Heart left ventricle (tissue), 16 donors: ENCODE measurements around the gene PCDHA1. TPM values are rescaled to one million over a fixed set of nuclear protein-coding genes. Genes with fewer than 3 reads are reported as not detected.

Experiments
- ATAC-seq, 4 donors: fragments of 200-7000 bp; cut with Tn5 transposase; one replicate each; pipeline ENCODE4 v1.9.1; 2020 to 2022; ENCODE audit warnings: moderate library complexity in 4 of 4, mild to moderate bottlenecking in 3 of 4, moderate number of reproducible peaks in 1 of 4
- DNase-seq, 5 donors: peaks; one replicate each; pipeline ENCODE4 v3.0.0-alpha.2; 2020
- H3K27ac ChIP-seq, 12 donors: fragments of 200-600 bp; sonication (generic) in 4 of 12; one replicate each; pipeline versions ENCODE4 v1.5.0 to v1.8.0; 2016 to 2022; ENCODE audit warnings: mild to moderate bottlenecking in 2 of 12
- H3K27me3 ChIP-seq, 9 donors: fragments of 200-600 bp; sonication (generic) in 2 of 9; one replicate each; pipeline versions ENCODE4 v1.5.1 to v1.8.0; 2016 to 2022; ENCODE audit warnings: mild to moderate bottlenecking in 3 of 9
- H3K36me3 ChIP-seq, 9 donors: fragments of 200-600 bp; sonication (generic) in 2 of 9; one replicate each; pipeline versions ENCODE4 v1.5.0 to v1.8.0; 2018 to 2022; ENCODE audit warnings: mild to moderate bottlenecking in 2 of 9
- H3K4me1 ChIP-seq, 12 donors: fragments of 200-600 bp; sonication (generic) in 4 of 12; one replicate each; pipeline versions ENCODE4 v1.5.0 to v1.8.0; 2016 to 2022; ENCODE audit warnings: mild to moderate bottlenecking in 3 of 12
- H3K4me3 ChIP-seq, 12 donors: fragments of 200-600 bp; sonication (generic) in 4 of 12; one replicate each; pipeline versions ENCODE4 v1.5.0 to v1.8.0; 2017 to 2022; ENCODE audit warnings: mild to moderate bottlenecking in 9 of 12, moderate library complexity in 4 of 12
- H3K9me3 ChIP-seq, 12 donors: fragments of 200-600 bp; sonication (generic) in 4 of 12; one replicate each; pipeline versions ENCODE4 v1.5.0 to v1.8.0; 2016 to 2022; ENCODE audit warnings: mild to moderate bottlenecking in 1 of 12
- POLR2A ChIP-seq, 2 donors: fragments of 450-650 bp; IDR thresholded peaks; one replicate each; pipeline ENCODE4 v1.6.1; 2017; ENCODE audit warnings: antibody characterized with exemption in 2 of 2, mild to moderate bottlenecking in 2 of 2, moderate library complexity in 2 of 2
- WGBS, 4 donors: extraction: QIAGEN DNeasy Blood & Tissue Kit in 2 of 4; methylation state at CpG; one replicate each; pipeline versions ENCODE4 v1.1.5 to v1.1.7; 2013 to 2018; 5-methylcytosine and 5-hydroxymethylcytosine counted together
- intact Hi-C, 10 donors: fragments of 100-400 bp; cut with DNase I; formaldehyde crosslinking; loops; one replicate each; pipeline versions ENCODE4 v1.11.1 to v1.14.2; 2022
- long read RNA-seq, 3 donors: library from polyadenylated mRNA; unstranded; transcript quantifications; one replicate each; pipeline ENCODE4 v2.0.0, GENCODE V29; 2020 to 2021
- polyA plus RNA-seq, 2 donors: library from polyadenylated mRNA; stranded (reverse); fragments of 200-250 nt; gene quantifications; one replicate each; pipeline ENCODE4 v1.2.3, GENCODE V29; 2013
- total RNA-seq, 9 donors: library from RNA; depleted of rRNA in 2 of 9; stranded (reverse); fragments of >200 nt in 2 of 9; fragmentation: NEBNext Ultra II Directional in 3 of 9; extraction: Animal tissue kit (Norgen Biotek cat#: 25700) in 3 of 9; gene quantifications; one replicate each; pipeline versions ENCODE4 v1.1.0 to v1.2.4, GENCODE V29; 2016 to 2023
- TF ChIP-seq, protein P1 (sequence below), 12 donors: fragments of 200-600 bp; sonication (generic) in 4 of 12; IDR thresholded peaks; one replicate each; pipeline versions ENCODE4 v1.5.0 to v1.8.0; 2018 to 2022; ENCODE audit warnings: antibody characterized with exemption in 12 of 12, mild to moderate bottlenecking in 5 of 12
- donor health status: ischemic (EF 13 %, LVEDD 7.1; RV severe dilation, severe dysfunction).
- donor health status: healthy with polysubstance abuse.
- donor health status: DM: no; HTN: yes; CAD: no.
- donor health status: DM: no; HTN: no; CAD: no.
- donor health status: ischemic (EF 25% LVEDD 6.9; RV normal size, moderate dysfunction).
- donor health status: ischemic (EF 25% LVEDD 5.7; RV mildly dilated, moderate dysfunction).
- donor health status: healthy.
- donor health status: DM: yes; HTN: yes; CAD: no.
- donor health status: ischemic (EF 35%, LVEDD 5.7; RV mildly dilated, moderate dysfunction).
- donor health status: nonischemic (EF 11% LVEDD 7.7; RV severe dilation, severe dysfunction).
- donor health status: DM: yes; HTN: yes; CAD: no.
- donor health status: PGD.
- donor health status: ischemic (EF 29% LVEDD 5.4; RV normal size, mild dysfunction).
- donor health status: nonischemic (EF 23%, LVEDD 6.1; RV moderate dilation, normal function).

The PCDHA1 gene
- total RNA-seq = under 1 TPM in 1 of 9 donors, not detected in 8; 0.08 TPM
- polyA plus RNA-seq = not detected
- long read RNA-seq, donor 1 = 0 reads
- long read RNA-seq, donor 2 = 0 reads
- long read RNA-seq, donor 3 = 0 reads

DNA sequence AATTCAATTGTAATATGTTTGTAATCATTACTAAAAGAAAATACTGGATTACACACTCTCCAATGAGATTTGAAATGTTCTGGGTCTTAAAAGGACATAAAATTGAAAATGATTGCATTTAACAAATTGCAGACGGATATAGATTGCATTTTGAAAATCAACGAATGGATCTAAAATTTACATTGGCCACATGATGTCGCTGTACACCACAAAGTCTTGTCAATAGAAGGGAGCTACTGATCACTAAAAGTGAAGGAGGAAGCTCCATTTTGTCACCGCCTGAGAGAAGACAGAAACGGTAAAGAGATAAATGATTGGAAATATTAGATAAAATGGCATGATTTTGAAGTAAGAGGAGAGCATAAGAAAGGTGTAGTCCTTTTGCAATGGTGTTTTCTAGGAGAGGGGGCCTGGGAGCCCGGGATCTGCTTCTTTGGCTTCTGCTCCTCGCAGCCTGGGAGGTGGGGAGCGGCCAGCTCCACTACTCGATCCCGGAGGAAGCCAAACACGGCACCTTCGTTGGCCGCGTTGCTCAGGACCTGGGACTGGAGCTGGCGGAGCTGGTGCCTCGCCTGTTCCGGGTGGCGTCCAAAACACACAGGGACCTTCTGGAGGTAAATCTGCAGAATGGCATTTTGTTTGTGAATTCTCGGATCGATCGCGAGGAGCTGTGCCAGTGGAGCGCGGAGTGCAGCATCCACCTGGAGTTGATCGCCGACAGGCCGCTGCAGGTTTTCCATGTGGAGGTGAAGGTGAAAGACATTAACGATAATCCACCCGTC is at the start of gene PCDHA1:
Gene PCDHA1, plus strand, starts transcription at position 236 of the 782 bp plus-strand sequence.
- Histone ChIP-seq H3K4me1 (no peaks in the 10 kb centered on the region), H3K36me3 (no peaks in the 10 kb centered on the region), H3K4me3 (no peak within 1 kb of the TSS), H3K27ac (no peak within 1 kb of the TSS), H3K27me3 (peaks cover 0 to 51% (median 11%) of the 10 kb centered on the region in 9 donors), H3K9me3 (peaks cover 0 to 96% (median 58%) of the 10 kb centered on the region in 12 donors)
- no peak for DNase-seq
- TF ChIP-seq POLR2A (IDR thresholded peaks at IDR 0.05) = no peak
- TF ChIP-seq, protein P1, sequence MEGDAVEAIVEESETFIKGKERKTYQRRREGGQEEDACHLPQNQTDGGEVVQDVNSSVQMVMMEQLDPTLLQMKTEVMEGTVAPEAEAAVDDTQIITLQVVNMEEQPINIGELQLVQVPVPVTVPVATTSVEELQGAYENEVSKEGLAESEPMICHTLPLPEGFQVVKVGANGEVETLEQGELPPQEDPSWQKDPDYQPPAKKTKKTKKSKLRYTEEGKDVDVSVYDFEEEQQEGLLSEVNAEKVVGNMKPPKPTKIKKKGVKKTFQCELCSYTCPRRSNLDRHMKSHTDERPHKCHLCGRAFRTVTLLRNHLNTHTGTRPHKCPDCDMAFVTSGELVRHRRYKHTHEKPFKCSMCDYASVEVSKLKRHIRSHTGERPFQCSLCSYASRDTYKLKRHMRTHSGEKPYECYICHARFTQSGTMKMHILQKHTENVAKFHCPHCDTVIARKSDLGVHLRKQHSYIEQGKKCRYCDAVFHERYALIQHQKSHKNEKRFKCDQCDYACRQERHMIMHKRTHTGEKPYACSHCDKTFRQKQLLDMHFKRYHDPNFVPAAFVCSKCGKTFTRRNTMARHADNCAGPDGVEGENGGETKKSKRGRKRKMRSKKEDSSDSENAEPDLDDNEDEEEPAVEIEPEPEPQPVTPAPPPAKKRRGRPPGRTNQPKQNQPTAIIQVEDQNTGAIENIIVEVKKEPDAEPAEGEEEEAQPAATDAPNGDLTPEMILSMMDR (IDR thresholded peaks at IDR 0.05) = no peak
- ATAC-seq = no peak
- 14 to 32% (median 23%) methylated on average over 28 to 29 of the region's 29 CpGs for WGBS, 4 donors
- intact Hi-C loops = no loop called here

DNA sequence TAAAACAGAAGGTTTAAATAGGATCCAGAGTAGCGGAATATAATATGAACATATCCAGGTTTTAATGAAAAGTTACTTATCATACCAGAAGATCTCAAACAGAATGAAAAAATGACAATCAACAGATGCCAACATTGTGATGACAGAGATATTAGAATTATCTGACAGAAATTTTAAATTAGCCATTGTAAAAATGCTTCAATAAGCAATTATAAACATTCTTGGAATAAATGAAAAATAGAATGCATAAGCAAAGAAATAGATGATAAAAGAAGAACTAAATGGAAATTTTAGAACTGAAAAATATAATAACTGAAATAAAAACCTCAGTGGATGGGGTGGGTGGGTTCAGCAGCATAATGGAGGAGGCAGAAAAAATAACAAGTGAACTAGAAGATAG is 48.5 kb upstream of the PCDHA1 start:
- Histone ChIP-seq H3K4me1 (no peaks in the 10 kb centered on the region), H3K9me3 (peaks cover 0 to 15% (median 0%) of the 10 kb centered on the region in 12 donors), H3K27ac (no peak overlapping the region), H3K36me3 (no peaks in the 10 kb centered on the region), H3K4me3 (no peak overlapping the region), H3K27me3 (peaks cover 0 to 28% (median 0%) of the 10 kb centered on the region in 9 donors)
- ATAC-seq (no peak), DNase-seq (no peak)
- TF ChIP-seq, protein P1 (IDR thresholded peaks at IDR 0.05) = no peak
- no peak for TF ChIP-seq POLR2A (IDR thresholded peaks at IDR 0.05)
- intact Hi-C loops = no loop called here
- 63 to 76% (median 69%) methylated on average over 1 of the region's 1 CpG for WGBS, 4 donors

DNA sequence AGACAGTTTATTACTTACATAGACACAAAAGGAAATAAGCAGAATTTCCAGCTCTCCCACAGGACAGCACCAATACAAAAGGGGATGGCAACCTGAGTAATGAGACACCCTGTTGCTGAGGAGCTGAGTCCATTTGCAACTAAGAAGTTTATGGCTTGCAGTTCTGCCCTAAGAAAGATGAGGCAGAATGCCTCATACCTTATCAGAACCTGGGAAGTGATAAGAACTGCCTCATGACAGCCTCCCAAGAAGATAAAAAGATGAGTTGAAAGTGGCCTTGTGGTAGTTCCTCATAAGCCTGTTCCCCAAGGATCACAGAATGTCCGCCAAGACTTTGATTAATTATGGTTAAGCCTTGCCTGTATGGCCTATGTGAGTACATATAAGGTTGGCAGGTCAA is 44.0 kb upstream of the PCDHA1 start:
- no peak for ATAC-seq
- Histone ChIP-seq H3K27me3 (peaks cover 0 to 16% (median 0%) of the 10 kb centered on the region in 9 donors), H3K27ac (no peak overlapping the region), H3K9me3 (peaks cover 0 to 35% (median 5%) of the 10 kb centered on the region in 12 donors), H3K36me3 (no peaks in the 10 kb centered on the region), H3K4me1 (no peaks in the 10 kb centered on the region), H3K4me3 (no peak overlapping the region)
- no peak for TF ChIP-seq POLR2A (IDR thresholded peaks at IDR 0.05)
- TF ChIP-seq, protein P1 (IDR thresholded peaks at IDR 0.05) = no peak
- no peak for DNase-seq
- intact Hi-C loops = no loop called here
- 48 to 75% (median 70%) methylated on average over 1 of the region's 1 CpG for WGBS, 4 donors

DNA sequence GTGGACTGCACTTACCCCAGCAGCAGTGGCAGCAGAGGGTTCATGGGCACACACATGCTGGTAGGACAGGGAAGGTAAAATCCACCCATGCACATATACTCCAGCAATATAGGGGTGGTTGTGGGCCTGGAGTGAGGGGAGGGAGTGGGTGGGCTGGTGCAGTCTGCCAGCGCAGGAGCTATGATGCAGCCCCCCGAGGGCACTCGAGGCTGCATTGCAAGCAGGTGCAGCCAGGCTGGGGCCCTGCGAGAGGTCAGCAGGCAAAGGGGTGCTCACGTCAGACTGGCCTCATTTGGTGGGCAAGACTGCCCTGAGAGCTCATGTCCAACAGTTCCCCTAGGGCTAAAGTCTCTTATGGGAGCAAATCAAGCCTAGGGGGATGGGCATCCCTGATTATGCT is 32.4 kb upstream of the PCDHA1 start:
- intact Hi-C loops = no loop called here
- DNase-seq = no peak
- 72 to 76% (median 74%) methylated on average over 2 to 5 of the region's 5 CpGs for WGBS, 4 donors

More for the DNA sequence above, 32.4 kb upstream of the PCDHA1 start:
- Histone ChIP-seq H3K4me1 (no peaks in the 10 kb centered on the region), H3K36me3 (no peaks in the 10 kb centered on the region), H3K27me3 (no peaks in the 10 kb centered on the region), H3K27ac (no peak overlapping the region), H3K9me3 (peaks cover 0 to 96% (median 66%) of the 10 kb centered on the region in 12 donors), H3K4me3 (no peak overlapping the region)
- TF ChIP-seq POLR2A (IDR thresholded peaks at IDR 0.05) = no peak
- TF ChIP-seq, protein P1 (IDR thresholded peaks at IDR 0.05) = no peak
- no peak for ATAC-seq
